RKO (cell line): ENCODE results near the gene WLS.

Source experiments
- DNase-seq: peaks from one replicate; pipeline ENCODE4 v3.0.0-alpha.2; 2016; ENCODE audit warnings: low spot score

WLS gene

GRCh38 chr1:68081775-68082283, 150.5 kb downstream of the WLS start:
- no peak for DNase-seq

- no peak for DNase-seq
Observed at GRCh38 chr1:68078647-68079046, 153.7 kb downstream of the WLS start.
